HCT116 (cell line): Measurements from ENCODE around the gene NR1I3. TPM values are rescaled to one million over a fixed set of nuclear protein-coding genes. Genes with fewer than 3 reads are reported as not detected.

Source experiments
- ATAC-seq: fragments of 200-7000 bp; cut with Tn5 transposase; 2 replicates; pipeline ENCODE4 v1.9.1; 2020; ENCODE audit warnings: mild to moderate bottlenecking, moderate library complexity
- BruUV-seq: library from RNA; stranded (reverse); fragments of 400-500 nt; replicated peaks from 2 replicates; lab custom pipeline; 2021; lab: Mats Ljungman, UMichigan
- CTCF ChIA-PET: fragments of 300-600 bp; sonication (Branson Sonifier 250); formaldehyde crosslinking; loops from one replicate; lab custom pipeline; 2021; ENCODE audit warnings: antibody characterized with exemption; lab: Charles Lee
- POLR2A ChIA-PET: fragments of 300-600, 350-600 bp; sonication (Branson Sonifier 250); formaldehyde crosslinking; loops from one replicate; lab custom pipeline; 2021; ENCODE audit warnings: antibody characterized with exemption; lab: Charles Lee
- RAD21 ChIA-PET, 2 experiments: fragments of 300-600 bp; sonication (Branson Sonifier 250); formaldehyde crosslinking; loops; one replicate each; lab custom pipeline; 2023; ENCODE audit warnings: low total read pairs in 2 of 2; ENCODE audit not compliant: uncharacterized antibody in 2 of 2, unreplicated experiment in 2 of 2, low non-redundant PET in 1 of 2; lab: Charles Lee
- DNase-seq: peaks from one replicate; pipeline ENCODE4 v3.0.0-alpha.2; 2010; ENCODE audit warnings: low read depth, low spot score
- H2AFZ ChIP-seq: fragments of 200-600 bp; shearing (Covaris generic), sonication (generic); 2 replicates; pipeline ENCODE4 v1.6.1; 2017; ENCODE audit warnings: low read depth, mixed run types, mixed read lengths, antibody characterized with exemption, low read length; ENCODE audit not compliant: poor library complexity, severe bottlenecking
- H3K27ac ChIP-seq: 2 replicates; pipeline ENCODE4 v1.5.1; 2012; ENCODE audit warnings: low read depth, low read length
- H3K27me3 ChIP-seq: fragments of 200-600 bp; sonication (generic); 2 replicates; pipeline ENCODE4 v1.6.1; 2016; ENCODE audit warnings: mixed run types, low read length, mixed read lengths; ENCODE audit not compliant: insufficient read depth
- H3K36me3 ChIP-seq, 2 experiments: fragments of 200-500 bp in 1 of 2; fragments of 200-600 bp in 1 of 2; sonication (Bioruptor generic) in 1 of 2; sonication (generic) in 1 of 2; 2 replicates each; pipeline versions ENCODE4 v1.5.1 to v1.6.1; 2014 to 2016; ENCODE audit warnings: low read length in 2 of 2, inconsistent platforms in 1 of 2, mixed read lengths in 1 of 2, mixed run types in 1 of 2; ENCODE audit not compliant: insufficient read depth in 2 of 2, control insufficient read depth in 1 of 2
- H3K4me1 ChIP-seq, 2 experiments: fragments of 200-600 bp in 1 of 2; sonication (generic) in 1 of 2; 2 replicates each; pipeline versions ENCODE4 v1.5.1 to v1.6.1; 2012 to 2017; ENCODE audit warnings: low read length in 2 of 2, inconsistent platforms in 1 of 2, mild to moderate bottlenecking in 1 of 2, mixed read lengths in 1 of 2, mixed run types in 1 of 2, moderate library complexity in 1 of 2; ENCODE audit not compliant: insufficient read depth in 2 of 2, control insufficient read depth in 1 of 2
- H3K4me2 ChIP-seq: fragments of 200-600 bp; sonication (generic); 2 replicates; pipeline ENCODE4 v1.6.1; 2017; ENCODE audit warnings: mixed run types, low read length, mixed read lengths
- H3K4me3 ChIP-seq, 2 experiments: fragments of 200-600 bp in 1 of 2; sonication (generic) in 1 of 2; replicated peaks in 1 of 2; 2 replicates each; pipeline ENCODE4 v1.5.1; 2011 to 2016; ENCODE audit warnings: low read length in 2 of 2, control low read depth in 1 of 2, low read depth in 1 of 2, mild to moderate bottlenecking in 1 of 2, mixed read lengths in 1 of 2, mixed run types in 1 of 2
- H3K79me2 ChIP-seq: fragments of 200-600 bp; sonication (generic); 2 replicates; pipeline ENCODE4 v1.6.1; 2017; ENCODE audit warnings: mild to moderate bottlenecking, mixed run types, low read length, moderate library complexity, mixed read lengths; ENCODE audit not compliant: insufficient read depth
- H3K9ac ChIP-seq: fragments of 200-600 bp; sonication (generic); 2 replicates; pipeline ENCODE4 v1.6.1; 2016; ENCODE audit warnings: low read length, mixed read lengths
- H3K9me2 ChIP-seq: fragments of 200-600 bp; sonication (generic), shearing (Covaris generic); 2 replicates; pipeline ENCODE4 v1.6.1; 2017; ENCODE audit warnings: mixed run types, mild to moderate bottlenecking, moderate library complexity; ENCODE audit not compliant: insufficient read depth
- H3K9me3 ChIP-seq, 2 experiments: fragments of 200-500 bp in 1 of 2; fragments of 200-600 bp in 1 of 2; sonication (Bioruptor generic) in 1 of 2; sonication (generic) in 1 of 2; 2 replicates each; pipeline ENCODE4 v1.6.1; 2014 to 2017; ENCODE audit warnings: low read length in 2 of 2, mixed read lengths in 2 of 2, inconsistent platforms in 1 of 2, low read depth in 1 of 2, mild to moderate bottlenecking in 1 of 2, mixed run types in 1 of 2, moderate library complexity in 1 of 2; ENCODE audit not compliant: control insufficient read depth in 1 of 2, insufficient read depth in 1 of 2
- H4K20me1 ChIP-seq: fragments of 200-600 bp; sonication (generic), shearing (Covaris generic); 2 replicates; pipeline ENCODE4 v1.6.1; 2017; ENCODE audit warnings: mixed run types, mild to moderate bottlenecking, moderate library complexity; ENCODE audit not compliant: insufficient read depth
- ATF3 ChIP-seq: IDR thresholded peaks from 2 replicates; pipeline ENCODE4 v1.6.1; 2012
- CBX3 ChIP-seq: IDR thresholded peaks from 2 replicates; pipeline ENCODE4 v1.6.1; 2012; ENCODE audit warnings: low read depth
- CTCF ChIP-seq, 3 experiments: fragments of 200-600 bp in 1 of 3; sonication (generic) in 1 of 3; IDR thresholded peaks in 2 of 3; conservative IDR thresholded peaks in 1 of 3; 2 replicates each; pipeline ENCODE4 v1.5.1; 2012 to 2017; ENCODE audit warnings: low read depth in 2 of 3, low read length in 2 of 3, antibody characterized with exemption in 1 of 3, borderline replicate concordance in 1 of 3, control low read depth in 1 of 3, mild to moderate bottlenecking in 1 of 3, mixed read lengths in 1 of 3, mixed run types in 1 of 3, moderate library complexity in 1 of 3; ENCODE audit not compliant: insufficient read depth in 1 of 3
- EGR1 ChIP-seq: IDR thresholded peaks from 2 replicates; pipeline ENCODE4 v1.6.1; 2012; ENCODE audit warnings: low read depth
- ELF1 ChIP-seq: IDR thresholded peaks from 2 replicates; pipeline ENCODE4 v1.6.1; 2012; ENCODE audit warnings: low read depth, borderline replicate concordance
- EZH2 ChIP-seq: fragments of 200-600 bp; sonication (generic); IDR thresholded peaks from 2 replicates; pipeline ENCODE4 v1.6.1; 2017; ENCODE audit warnings: antibody characterized with exemption, mixed run types
- EZH2phosphoT487 ChIP-seq: fragments of 200-600 bp; IDR thresholded peaks from 2 replicates; pipeline ENCODE4 v1.6.1; 2018; ENCODE audit warnings: antibody characterized with exemption, borderline replicate concordance
- FOSL1 ChIP-seq: IDR thresholded peaks from 2 replicates; pipeline ENCODE4 v1.6.1; 2012; ENCODE audit warnings: low read depth
- POLR2AphosphoS5 ChIP-seq: IDR thresholded peaks from 2 replicates; pipeline ENCODE4 v1.6.1; 2011; ENCODE audit warnings: mild to moderate bottlenecking, low read depth, low read length, moderate library complexity
- RAD21 ChIP-seq: IDR thresholded peaks from 2 replicates; pipeline ENCODE4 v1.6.1; 2012; ENCODE audit warnings: low read depth, mild to moderate bottlenecking
- SIN3A ChIP-seq: IDR thresholded peaks from 2 replicates; pipeline ENCODE4 v1.6.1; 2012; ENCODE audit warnings: low read depth
- SP1 ChIP-seq: IDR thresholded peaks from 2 replicates; pipeline ENCODE4 v1.6.1; 2012; ENCODE audit warnings: low read depth
- TCF7L2 ChIP-seq: IDR thresholded peaks from 2 replicates; pipeline ENCODE4 v1.7.0; 2011; ENCODE audit warnings: borderline replicate concordance, inconsistent platforms; ENCODE audit not compliant: insufficient read depth, insufficient read length; ENCODE audit errors: extremely low read depth
- YY1 ChIP-seq: IDR thresholded peaks from 2 replicates; pipeline ENCODE4 v1.6.1; 2011; ENCODE audit warnings: low read length, low read depth, moderate library complexity, mild to moderate bottlenecking; ENCODE audit not compliant: insufficient replicate concordance; ENCODE audit errors: extremely low read depth
- ZBTB33 ChIP-seq: IDR thresholded peaks from 2 replicates; pipeline ENCODE4 v1.6.1; 2011; ENCODE audit warnings: mild to moderate bottlenecking, low read length, moderate library complexity; ENCODE audit not compliant: insufficient replicate concordance; ENCODE audit errors: extremely low read depth
- ZNF274 ChIP-seq: fragments of 200-500 bp; sonication (Bioruptor generic); IDR thresholded peaks from 2 replicates; pipeline ENCODE4 v1.6.1; 2014; ENCODE audit warnings: mild to moderate bottlenecking, low read depth, low read length, inconsistent platforms
- intact Hi-C: fragments of 100-400 bp; cut with micrococcal nuclease; formaldehyde crosslinking; loops from 2 replicates; pipeline ENCODE4 v1.10.0; 2022
- total RNA-seq: library from RNA; stranded (reverse); gene quantifications from one replicate; pipeline ENCODE4 v1.2.1, GENCODE V29; 2021; ENCODE audit not compliant: unreplicated experiment

NR1I3 gene
- total RNA-seq, 1 experiment from 2014 or later, result not detected

- no peaks in the 10 kb centered on the region for H3K4me1 ChIP-seq
- intact Hi-C loops, result no loop called here
- H3K36me3 ChIP-seq, result peaks cover 17% of the 10 kb centered on the region in 2 experiments; a peak in 3 of 4 replicates
- ATAC-seq (no peak), DNase-seq (no peak)
- H2AFZ ChIP-seq, result no peak overlapping the region
- H3K79me2 ChIP-seq, result no peaks in the 10 kb centered on the region
- no peak overlapping the region for H3K9ac ChIP-seq
- 0 out of 2 replicates have a peak, but pooled peaks cover 3% of the 10 kb centered on the region for H3K9me2 ChIP-seq
- POLR2A ChIA-PET, result no interaction called here
- RAD21 ChIA-PET, result no interaction called here
- no peak overlapping the region for H3K27ac ChIP-seq
- no peaks in the 10 kb centered on the region for H4K20me1 ChIP-seq
- BruUV-seq, result no TSS peak
- no peak overlapping the region for H3K4me2 ChIP-seq
- CTCF ChIA-PET, result interaction anchor here (2.6 kb wide), 1 partner anchor 8 kb away, joined by 9 read pairs; the partner anchor contains the start of gene TOMM40L
- no peaks in the 10 kb centered on the region for H3K9me3 ChIP-seq
- TF ChIP-seq RAD21 (no peak), TCF7L2 (no peak), EZH2phosphoT487 (no peak), POLR2AphosphoS5 (no peak), ZNF274 (no peak), SIN3A (no peak), EGR1 (no peak), EZH2 (no peak), YY1 (no peak), CTCF (IDR thresholded peaks at IDR 0.05 in 2 of 3, conservative IDR thresholded peaks at IDR 0.05 in 1 of 3; ENCODE audit: borderline replicate concordance in 1 of 3, insufficient read depth in 1 of 3, low read depth in 2 of 3, low read length in 2 of 3) (no peak), ELF1 (no peak), ZBTB33 (no peak), SP1 (no peak), ATF3 (no peak), CBX3 (no peak), FOSL1 (no peak)
- no peaks in the 10 kb centered on the region for H3K27me3 ChIP-seq
- no peak overlapping the region for H3K4me3 ChIP-seq
Measured at GRCh38 chr1:161217831-161218230, 20.2 kb downstream of the NR1I3 start.
